NCI-H1092 treated with DMSO at 0.1 percent for 48 hours (cell line): Measurements from ENCODE around the gene RNF113A.
"Not testable (repeated sequence)": the region's sequence is repeated elsewhere in the genome, so short reads cannot be mapped to it uniquely, and the experiment has no call there.

ENCODE experiments used
- DNase-seq: peaks from one replicate; lab custom pipeline; 2025; lab: John Stamatoyannopoulos, UW

The RNF113A gene

GRCh38 chrX:119833905-119834304 is 37.6 kb downstream of the RNF113A start:
- DNase-seq, result no peak

- no peak for DNase-seq
Observed at GRCh38 chrX:119828446-119828845, 43.1 kb downstream of the RNF113A start.

- no peak for DNase-seq
Observed at GRCh38 chrX:119826399-119826959, 45.1 kb downstream of the RNF113A start.

GRCh38 chrX:119824221-119824620 is 47.3 kb downstream of the RNF113A start:
- DNase-seq, result not testable (repeated sequence)

GRCh38 chrX:119821703-119822102 is 49.8 kb downstream of the RNF113A start:
- not testable (repeated sequence) for DNase-seq
